ENCODE measurements around the gene ETFA. TPM values are rescaled to one million over a fixed set of nuclear protein-coding genes. Genes with fewer than 3 reads are reported as not detected.
A peak's percentile ranks its signal among the peaks of the same experiment; 100 is the strongest.

Gene ETFA
- total and polyA plus RNA-seq, 9 of the 15 experiments (the other 6 are each of a cell fraction or from before 2014, with no cell fraction given): 130 to 543 (median 232) TPM

GRCh38 chr15:76299786-76300185 lies 11.5 kb downstream of the ETFA start (continued):
- TF ChIP-seq DIDO1 (tag; IDR thresholded peaks at IDR 0.05; ENCODE audit: low read depth): no peak
- no peak for TF ChIP-seq EWSR1 (IDR thresholded peaks at IDR 0.05; ENCODE audit: borderline replicate concordance, low read depth, partially characterized antibody)
- TF ChIP-seq MTA3 (IDR thresholded peaks at IDR 0.05; ENCODE audit: borderline replicate concordance): no peak
- no peak for TF ChIP-seq CBFA2T2 (conservative IDR thresholded peaks at IDR 0.05)
- TF ChIP-seq CC2D1A (IDR thresholded peaks at IDR 0.05): 0 out of 2 replicates have a peak, but pooled peaks have one; percentile 35
- no peak for TF ChIP-seq MIER1 (IDR thresholded peaks at IDR 0.05; ENCODE audit: low read depth)

GRCh38 chr15:76298986-76299385 lies 12.3 kb downstream of the ETFA start:
- Histone ChIP-seq H3K4me3 (no peak overlapping the region), H3K9me1 (ENCODE audit: control insufficient read depth, insufficient read depth, low read length) (peaks cover 4% of the 10 kb centered on the region), H3K4me1 (replicated peaks in 1 of 2; ENCODE audit: control insufficient read depth in 2 of 2, insufficient read depth in 2 of 2, low read length in 2 of 2) (peaks cover 0 to 2% of the 10 kb centered on the region in 2 experiments; a peak in 2 of 5 replicates), H3K79me2 (ENCODE audit: control insufficient read depth, insufficient read depth, low read length) (peaks cover 95% of the 10 kb centered on the region), H4K20me1 (replicated peaks; ENCODE audit: control insufficient read depth, insufficient read depth, low read length) (peaks cover 41% of the 10 kb centered on the region; the same call in 1 of the 2 replicates), H3K9ac (ENCODE audit: insufficient read depth in 1 of 2, low read depth in 2 of 2, low read length in 2 of 2) (peak overlapping the region in 1 of 2 experiments; percentile 8; a peak in 1 of 4 replicates), H2AFZ (ENCODE audit: low read depth, low read length) (no peak overlapping the region), H3K27ac (ENCODE audit: extremely low read depth, low read depth, low read length) (no peak overlapping the region), H3K9me3 (replicated peaks; ENCODE audit: control insufficient read depth, insufficient read depth, low read depth, low read length) (no peaks in the 10 kb centered on the region), H3K27me3 (ENCODE audit: control insufficient read depth in 2 of 2, insufficient read depth in 2 of 2, low read length in 2 of 2) (no peaks in the 10 kb centered on the region), H3K36me3 (ENCODE audit: control insufficient read depth, insufficient read depth, low read length) (peaks cover 8% of the 10 kb centered on the region; the same call in 2 of the 3 replicates), H3K4me2 (ENCODE audit: insufficient read depth, low read length) (no peak overlapping the region)
- 62% methylated on average over 3 of the region's 3 CpGs for WGBS (ENCODE audit: insufficient coverage, low coverage, missing lambda C conversion rate)
- no peak for FAIRE-seq
- no peak; the same call in 2 of the 3 replicates for ATAC-seq
- BruUV-seq (replicated peaks): no TSS peak
- in situ Hi-C loops (cut with MboI) (no loop called here), intact Hi-C loops (cut with micrococcal nuclease) (no loop called here)
- no peak for DNase-seq (ENCODE audit: extremely low read depth in 1 of 4, low spot score in 3 of 4)
- ChIA-PET POLR2A (interaction anchor here (0.8 to 3.6 kb wide), 3 partner anchors 8 to 11 kb away, joined by 4 to 20 read pairs (median 10); no protein-coding TSS in a partner anchor), CTCF (ENCODE audit: low intra/inter-chr PET ratio) (no interaction called here)
- TF ChIP-seq E2F4 (CRISPR knock-in tag; IDR thresholded peaks at IDR 0.05; ENCODE audit: low read depth) (no peak), ZNF165 (CRISPR knock-in tag; IDR thresholded peaks at IDR 0.05; ENCODE audit: borderline replicate concordance) (no peak), ZNF197 (CRISPR knock-in tag; IDR thresholded peaks at IDR 0.05; ENCODE audit: low read depth) (no peak), RBM34 (IDR thresholded peaks at IDR 0.05; ENCODE audit: borderline replicate concordance, insufficient read depth, low read length) (no peak), NKRF (IDR thresholded peaks at IDR 0.05; ENCODE audit: borderline replicate concordance) (no peak), ETV5 (CRISPR knock-in tag; IDR thresholded peaks at IDR 0.05; ENCODE audit: low read depth) (no peak)
